GM18519 (cell line): ENCODE data around the gene ARL9.

Source experiments
- ATAC-seq: cut with Tn5 transposase; IDR thresholded peaks from one replicate; pipeline ENCODE4 v1.9.1; 2021; ENCODE audit warnings: mild to moderate bottlenecking, moderate library complexity; ENCODE audit not compliant: unreplicated experiment, low FRiP score

Gene ARL9

GRCh38 chr4:56531149-56531770, 25.7 kb downstream of the ARL9 start:
- no peak for ATAC-seq

GRCh38 chr4:56531823-56532222, 26.2 kb downstream of the ARL9 start:
- no peak for ATAC-seq

DNA sequence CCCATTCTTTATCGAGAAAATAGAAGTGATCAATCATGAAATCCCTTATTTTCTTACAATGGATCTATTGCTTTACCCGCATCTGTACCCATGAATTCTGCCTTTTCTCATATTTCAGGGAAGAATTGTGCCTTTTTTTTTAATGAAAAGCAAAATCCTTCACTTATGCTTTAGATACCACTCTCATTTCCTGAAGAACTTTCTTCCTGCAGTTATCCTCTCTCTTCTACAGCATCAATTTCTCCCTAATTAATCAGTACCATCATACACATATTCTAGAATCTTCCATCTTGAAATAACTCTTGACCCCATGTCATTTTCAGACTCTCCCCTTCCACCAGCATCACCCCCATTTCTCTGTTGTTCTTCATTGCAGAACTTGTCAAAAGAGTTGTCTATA, 26.6 kb downstream of the ARL9 start:
- ATAC-seq, result no peak

DNA sequence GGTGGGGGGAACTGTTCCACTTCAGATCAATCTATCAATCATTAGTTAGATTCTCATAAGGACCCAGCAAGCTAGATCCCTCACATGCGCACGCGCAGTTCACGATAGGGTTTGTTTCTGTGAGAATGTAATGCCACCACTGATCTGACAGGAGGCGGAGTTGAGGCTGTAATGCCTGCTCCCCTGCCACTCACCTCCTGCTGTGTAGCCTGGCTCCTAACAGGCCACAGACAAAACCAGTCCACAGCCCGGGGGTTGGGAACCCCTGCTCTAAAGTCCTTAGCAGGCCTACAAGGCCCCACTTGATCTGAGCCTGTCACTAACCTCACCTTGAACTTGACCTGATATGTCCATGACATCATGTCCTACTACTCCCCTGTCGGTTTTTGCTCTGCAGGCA, 30.3 kb downstream of the ARL9 start:
- no peak for ATAC-seq

GRCh38 chr4:56537147-56537546, 31.6 kb downstream of the ARL9 start:
- no peak for ATAC-seq

DNA sequence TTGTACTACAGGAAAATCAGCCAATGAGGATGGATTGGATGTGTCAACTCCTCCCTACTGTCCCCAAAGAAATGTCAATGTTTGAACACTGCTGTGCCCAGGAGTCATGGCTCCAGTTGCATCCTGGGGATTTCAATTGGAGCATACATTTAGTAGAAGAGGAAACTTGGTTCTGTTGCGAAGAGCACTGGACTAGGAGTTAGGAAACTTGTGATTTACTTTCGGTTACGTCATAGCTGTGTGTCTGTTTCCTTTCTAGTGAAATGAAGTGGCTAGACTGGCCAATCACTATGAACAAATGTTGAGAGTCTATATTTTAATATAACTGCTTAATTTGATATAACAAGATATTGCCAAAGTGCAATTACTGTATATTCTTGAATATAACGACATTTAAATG, 35.2 kb downstream of the ARL9 start:
- no peak for ATAC-seq

- peak; percentile 91 for ATAC-seq
These were observed 39.1 kb downstream of the ARL9 start for GRCh38 chr4:56544573-56545131.

- no peak for ATAC-seq
These were observed 45.1 kb downstream of the ARL9 start for GRCh38 chr4:56550642-56551041.

DNA sequence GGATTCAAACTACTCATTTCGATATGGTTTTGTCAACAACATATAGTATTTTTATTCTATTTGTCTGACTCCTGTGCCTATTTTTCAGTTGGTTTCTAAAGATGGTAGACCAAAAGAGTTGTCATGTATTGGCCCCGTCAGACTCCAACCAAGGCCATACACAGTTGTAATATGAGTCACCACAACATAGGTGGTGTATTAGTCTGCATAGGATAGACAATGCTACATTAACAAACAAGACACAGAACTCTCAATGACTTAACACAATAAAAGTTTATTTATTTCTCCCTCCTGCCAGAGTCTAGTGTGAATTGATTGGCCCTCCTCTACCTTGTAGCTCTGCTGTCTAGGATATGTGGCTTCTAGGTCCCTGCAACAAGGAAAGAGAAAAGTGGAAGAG, 45.9 kb downstream of the ARL9 start:
- ATAC-seq, result no peak

GRCh38 chr4:56552273-56552672, 46.7 kb downstream of the ARL9 start:
- no peak for ATAC-seq

DNA sequence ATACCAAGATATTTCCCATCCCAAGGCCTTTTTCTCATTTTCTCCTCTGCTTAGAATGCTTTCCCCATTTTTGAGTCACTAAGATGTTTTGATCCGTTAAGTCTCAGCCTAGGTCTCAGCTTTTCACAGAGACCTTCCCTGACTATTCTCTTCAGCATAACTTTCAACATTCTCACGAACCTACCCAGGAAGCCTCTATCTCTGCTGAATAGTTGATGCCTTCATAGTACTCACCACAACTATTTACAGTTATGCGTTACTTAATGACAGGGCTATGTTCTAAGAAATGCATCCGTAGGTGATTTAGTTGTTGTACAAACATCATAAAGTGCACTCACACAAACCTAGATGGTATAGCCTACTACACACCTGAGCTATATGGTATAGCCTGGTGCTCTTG, 64.5 kb downstream of the ARL9 start:
- ATAC-seq, result no peak
